ENCODE results near the gene ANXA5.
"Not testable (repeated sequence)": the region's sequence is repeated elsewhere in the genome, so short reads cannot be mapped to it uniquely, and the experiment has no call there.

ANXA5 gene

GRCh38 chr4:121676345-121677075 lies 20.3 kb downstream of the ANXA5 start:
- no peak for DNase-seq

DNA sequence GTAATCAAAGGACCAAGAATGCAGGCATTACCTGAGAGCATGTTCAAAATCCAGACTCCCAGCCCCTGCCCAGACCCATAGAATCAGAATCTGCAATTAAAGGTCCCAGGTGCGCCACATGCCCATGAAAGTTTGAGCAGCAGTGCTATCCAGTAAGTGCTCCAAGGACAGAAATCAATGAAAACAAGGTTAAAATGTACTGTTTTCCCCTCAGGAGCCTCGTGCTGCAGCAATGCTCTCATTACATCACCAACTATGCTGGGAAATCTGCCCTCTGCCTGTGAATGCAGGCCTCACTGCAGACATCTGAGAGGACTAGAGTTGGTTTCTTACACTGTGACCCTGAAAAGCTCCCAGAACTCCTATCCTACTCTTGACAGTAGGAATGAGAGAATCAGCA lies 21.1 kb downstream of the ANXA5 start:
- DNase-seq = no peak

GRCh38 chr4:121674696-121675095 lies 22.1 kb downstream of the ANXA5 start:
- DNase-seq = no peak

DNA sequence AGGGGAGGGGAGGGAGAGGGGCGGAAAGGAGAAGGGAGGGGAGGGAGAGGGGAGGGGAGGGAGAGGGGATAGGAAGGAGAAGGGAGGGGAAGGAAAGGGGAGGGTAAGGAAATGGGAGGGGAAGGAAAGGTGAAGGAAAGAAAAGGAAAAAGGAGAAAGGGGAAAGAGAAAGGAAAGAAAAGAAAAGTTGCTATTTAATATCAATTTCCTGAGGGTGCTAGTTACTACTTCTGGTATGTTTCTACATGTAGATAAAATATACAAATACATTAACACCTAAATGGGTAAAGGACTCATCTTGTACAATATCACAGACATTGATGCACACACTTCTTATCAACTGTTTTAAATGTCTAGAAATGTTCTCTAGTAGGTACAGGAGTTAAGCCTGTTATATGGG lies 22.6 kb downstream of the ANXA5 start:
- no peak for DNase-seq

GRCh38 chr4:121669163-121669550 lies 27.6 kb downstream of the ANXA5 start:
- DNase-seq = no peak

DNA sequence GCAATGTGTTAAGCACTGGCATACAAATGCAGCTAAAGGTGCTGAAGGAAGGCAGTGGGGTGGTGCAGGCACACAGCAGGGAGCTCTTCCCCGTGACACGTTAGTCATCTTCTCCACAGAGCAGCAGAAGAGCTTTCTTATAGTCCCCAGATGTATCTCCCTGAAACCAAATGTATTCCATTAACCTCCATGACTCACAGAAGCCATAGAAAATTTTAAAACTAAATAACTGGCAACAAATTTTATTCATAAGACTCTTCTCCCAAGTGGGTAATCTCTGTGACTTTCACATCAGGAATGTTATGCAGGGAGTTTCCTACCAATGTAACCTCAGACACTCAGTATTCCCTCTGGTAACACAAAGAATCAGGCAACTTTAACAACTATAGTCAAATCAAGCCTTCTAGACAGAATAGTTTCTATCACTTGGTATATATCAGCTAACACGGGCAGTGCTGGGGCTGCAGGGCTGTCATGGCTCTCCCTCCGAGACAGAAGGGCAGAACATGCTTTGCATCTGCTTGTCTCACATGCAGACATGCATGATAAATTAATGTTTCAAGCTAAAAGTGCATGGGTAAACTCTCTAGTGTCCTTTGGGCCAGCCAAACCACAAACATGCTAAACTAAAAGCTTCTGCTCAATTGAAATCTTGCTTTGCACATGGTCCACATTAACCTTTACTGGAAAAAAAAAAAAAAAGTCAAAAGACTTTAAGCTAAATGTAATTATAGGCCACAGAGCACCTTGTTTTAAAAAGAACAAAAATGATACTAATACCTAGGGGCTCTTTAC lies 28.2 kb downstream of the ANXA5 start:
- DNase-seq = no peak

DNA sequence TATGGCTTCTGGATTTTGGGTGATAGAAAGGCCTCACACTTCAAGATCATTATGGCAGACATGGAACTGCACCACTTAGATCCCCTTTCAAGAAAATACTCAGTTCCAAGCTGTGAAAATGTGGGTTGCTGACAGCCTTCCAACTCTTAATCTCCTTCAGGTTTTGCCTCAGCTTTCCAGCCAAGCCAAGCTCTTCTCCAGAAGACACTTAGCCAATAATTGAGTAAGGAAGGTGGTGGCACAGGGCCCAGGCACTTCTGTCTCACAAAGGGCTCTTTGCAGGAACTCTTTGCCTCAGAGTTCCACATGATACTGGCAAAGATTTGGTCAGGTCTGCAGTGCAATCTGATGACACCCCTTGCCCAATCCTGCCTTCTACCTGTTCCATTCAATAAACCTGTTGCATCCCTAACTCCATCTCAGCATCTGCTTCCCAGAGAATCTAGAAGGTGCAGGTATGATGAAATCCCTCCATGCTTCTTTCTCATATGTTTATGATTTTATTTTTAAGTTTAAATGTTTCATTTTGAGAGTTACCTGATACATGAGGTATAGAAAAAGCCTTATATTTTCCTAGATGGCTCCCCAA lies 30.6 kb downstream of the ANXA5 start:
- DNase-seq = no peak

GRCh38 chr4:121665371-121665770 lies 31.4 kb downstream of the ANXA5 start:
- no peak for DNase-seq

DNA sequence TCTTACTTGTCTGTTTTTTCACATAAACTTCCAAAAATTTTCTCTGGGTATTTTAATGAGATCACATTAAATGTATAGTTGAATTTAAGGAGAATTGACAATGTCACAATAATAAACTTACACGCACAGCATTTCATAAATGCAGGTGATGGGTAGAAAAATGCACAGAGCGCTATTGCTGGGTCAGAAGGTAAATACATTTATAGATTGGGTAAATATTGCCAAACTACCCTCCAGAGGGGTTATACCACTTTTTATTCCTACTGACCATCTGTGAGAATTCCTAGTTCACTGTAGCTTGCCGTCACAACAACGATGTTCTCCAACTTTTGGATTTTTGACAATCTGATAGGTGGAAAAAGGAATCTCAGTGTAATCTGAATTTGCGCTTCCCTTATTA lies 34.6 kb downstream of the ANXA5 start:
- no peak for DNase-seq

DNA sequence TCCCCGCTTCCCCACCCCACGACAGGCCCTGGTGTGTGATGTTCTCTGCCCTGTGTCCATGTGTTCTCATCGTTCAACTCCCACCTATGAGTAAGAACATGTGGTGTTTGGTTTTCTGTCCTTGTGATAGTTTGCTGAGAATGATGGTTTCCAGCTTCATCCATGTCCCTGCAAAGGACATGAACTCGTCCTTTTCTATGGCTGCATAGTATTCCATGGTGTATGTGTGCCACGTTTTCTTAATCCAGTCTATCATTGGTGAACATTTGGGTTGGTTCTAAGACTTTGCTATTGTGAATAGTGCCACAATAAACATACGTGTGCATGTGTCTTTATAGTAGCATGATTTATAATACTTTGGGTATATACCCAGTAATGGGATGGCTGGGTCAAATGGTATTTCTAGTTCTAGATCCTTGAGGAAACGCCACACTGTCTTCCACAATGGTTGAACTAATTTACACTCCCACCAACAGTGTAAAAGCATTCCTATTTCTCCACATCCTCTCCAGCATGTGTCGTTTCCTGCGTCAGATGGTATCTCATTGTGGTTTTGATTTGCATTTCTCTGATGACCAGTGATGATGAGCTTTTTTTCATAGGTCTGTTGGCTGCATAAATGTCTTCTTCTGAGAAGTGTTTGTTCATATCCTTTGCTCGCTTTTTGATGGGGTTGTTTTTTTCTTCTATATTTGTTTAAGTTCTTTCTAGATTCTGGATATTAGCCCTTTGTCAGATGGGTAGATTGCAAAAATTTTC lies 36.4 kb downstream of the ANXA5 start:
- DNase-seq = not testable (repeated sequence)

- DNase-seq = no peak
Observed at GRCh38 chr4:121658125-121658524, 38.7 kb downstream of the ANXA5 start.

DNA sequence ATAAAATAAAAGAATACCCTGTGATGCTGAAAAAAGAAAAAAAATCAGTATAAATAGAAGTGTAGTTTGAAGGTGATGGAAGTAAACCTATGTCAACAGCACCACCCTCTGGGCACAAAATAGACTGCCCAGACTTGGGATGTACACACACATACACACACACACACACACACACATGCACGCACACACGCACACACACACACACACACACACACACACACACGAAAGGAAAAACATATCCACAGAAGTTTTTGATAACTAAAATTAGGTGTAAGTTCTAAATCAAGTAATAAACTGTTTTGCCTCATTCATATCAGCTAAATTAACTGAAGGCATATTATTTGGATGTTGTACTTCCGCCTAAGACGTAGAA lies 40.5 kb downstream of the ANXA5 start:
- peak in 1 of 2 experiments; percentile 15 for DNase-seq

DNA sequence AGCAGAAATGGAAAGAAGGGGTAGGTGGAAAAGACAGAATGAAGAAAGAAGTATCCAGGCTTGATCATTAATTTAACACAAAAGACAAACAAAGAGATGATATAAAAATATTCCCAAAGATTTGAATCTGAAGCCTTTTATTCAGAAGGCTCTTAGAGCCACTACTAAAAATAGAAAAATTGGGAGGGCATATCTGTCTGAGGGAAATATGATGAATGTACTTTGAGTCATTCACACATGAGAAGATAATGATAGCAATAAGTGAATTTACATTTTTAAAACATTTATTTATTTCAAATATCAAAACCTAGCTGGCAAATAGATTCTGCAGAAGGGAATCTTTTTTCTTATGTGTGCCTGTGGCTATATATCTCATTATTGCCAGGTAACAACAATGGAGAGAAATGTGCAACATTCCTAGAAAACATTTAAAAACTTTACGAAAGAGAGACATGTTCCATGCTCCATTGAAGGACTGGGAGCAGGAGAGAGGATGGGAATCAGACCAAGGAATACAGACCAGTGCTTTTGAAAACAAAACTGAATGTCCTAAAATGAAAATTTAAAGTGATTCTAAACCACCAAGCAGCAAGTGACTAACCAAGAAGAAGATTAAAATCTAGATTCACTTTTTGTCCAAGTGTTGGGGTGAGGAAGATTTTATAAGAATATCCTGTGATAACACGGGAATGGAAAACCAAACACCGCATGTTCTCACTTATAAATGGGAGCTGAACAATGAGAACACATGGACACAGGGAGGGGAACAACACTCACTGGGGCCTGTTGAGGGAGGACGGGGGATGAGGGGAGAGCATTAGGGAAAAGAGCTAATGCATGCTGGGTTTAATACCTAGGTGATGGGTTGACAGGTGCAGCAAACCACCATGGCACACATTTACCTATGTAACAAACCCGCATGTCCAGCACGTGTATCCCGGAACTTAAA lies 41.2 kb downstream of the ANXA5 start:
- DNase-seq = no peak

GRCh38 chr4:121654738-121655137 lies 42.0 kb downstream of the ANXA5 start:
- peak; percentile 13 to 22 for DNase-seq

GRCh38 chr4:121653986-121654385 lies 42.8 kb downstream of the ANXA5 start:
- DNase-seq = no peak

DNA sequence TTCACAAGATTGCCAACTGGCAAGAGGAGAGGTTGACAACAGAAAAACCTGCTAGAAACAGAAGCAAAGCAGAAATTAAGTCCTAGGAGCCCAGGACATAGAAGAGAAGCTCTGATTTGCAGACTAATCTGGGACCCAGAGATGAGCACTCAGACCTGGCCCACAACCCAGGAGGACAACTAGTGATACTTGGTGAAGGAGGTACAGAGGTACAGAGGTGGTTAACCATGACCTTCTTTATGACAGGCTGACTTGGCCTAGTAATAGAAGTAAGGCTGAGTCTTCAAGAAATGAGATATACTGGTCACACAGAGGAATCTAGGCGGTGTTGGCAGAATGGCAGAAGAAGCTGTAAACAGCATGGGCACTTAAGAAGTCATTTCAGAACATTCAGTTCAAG lies 43.6 kb downstream of the ANXA5 start:
- DNase-seq = no peak

- no peak for DNase-seq
Observed at GRCh38 chr4:121651597-121651996, 45.2 kb downstream of the ANXA5 start.

GRCh38 chr4:121650741-121651140 lies 46.0 kb downstream of the ANXA5 start:
- DNase-seq = no peak

DNA sequence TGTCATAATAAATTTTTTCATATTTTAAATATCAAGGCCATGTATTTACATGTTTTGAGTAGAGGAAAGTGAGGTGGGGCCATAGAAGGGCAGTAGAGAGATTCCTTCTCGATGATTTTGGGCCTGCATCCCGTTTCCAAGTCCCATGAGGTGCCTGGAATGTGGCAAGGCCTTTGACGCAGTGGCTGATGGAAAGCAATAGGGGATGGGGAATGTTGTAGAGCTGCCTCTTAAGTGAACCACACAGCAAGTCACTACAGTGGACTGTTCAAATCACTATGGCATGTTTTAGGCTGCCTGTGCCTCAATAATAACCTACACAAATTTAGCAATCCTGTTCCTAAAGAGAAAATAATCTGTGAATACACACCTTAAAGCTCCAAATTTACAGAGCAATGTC lies 48.3 kb downstream of the ANXA5 start:
- no peak for DNase-seq

DNA sequence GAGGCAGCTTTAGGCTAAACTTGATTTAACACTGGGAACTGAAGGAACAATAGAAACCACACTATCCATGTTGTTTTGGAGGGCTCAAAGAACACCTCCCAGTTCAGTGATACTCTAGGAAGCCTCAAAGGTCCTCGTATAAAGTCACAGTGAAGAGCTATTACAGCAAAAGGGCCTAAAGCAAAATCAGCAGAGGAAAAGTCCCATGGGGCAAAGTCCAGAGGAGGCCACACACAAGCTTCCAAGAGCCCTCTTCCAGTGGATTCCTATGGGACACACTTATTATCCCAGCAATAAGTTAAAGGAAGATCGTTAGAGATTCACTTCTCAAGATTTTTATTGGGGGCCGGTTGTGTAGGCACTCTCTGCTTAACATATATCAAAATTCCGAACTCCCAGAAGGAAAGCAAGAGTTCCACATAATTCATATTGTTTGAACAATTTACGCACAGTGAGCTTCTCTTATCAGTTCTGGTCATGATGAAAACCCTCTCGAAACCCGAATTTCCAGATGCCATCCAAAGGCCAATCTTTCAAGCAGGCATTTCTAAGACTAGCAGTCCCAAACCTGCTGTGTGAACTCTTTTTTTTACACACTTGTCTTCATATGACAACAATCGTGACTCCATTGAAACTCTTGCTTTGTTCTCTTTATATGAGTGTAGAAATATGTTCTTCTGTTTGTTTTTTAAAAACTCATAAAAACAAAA lies 53.7 kb downstream of the ANXA5 start:
- DNase-seq = no peak

DNA sequence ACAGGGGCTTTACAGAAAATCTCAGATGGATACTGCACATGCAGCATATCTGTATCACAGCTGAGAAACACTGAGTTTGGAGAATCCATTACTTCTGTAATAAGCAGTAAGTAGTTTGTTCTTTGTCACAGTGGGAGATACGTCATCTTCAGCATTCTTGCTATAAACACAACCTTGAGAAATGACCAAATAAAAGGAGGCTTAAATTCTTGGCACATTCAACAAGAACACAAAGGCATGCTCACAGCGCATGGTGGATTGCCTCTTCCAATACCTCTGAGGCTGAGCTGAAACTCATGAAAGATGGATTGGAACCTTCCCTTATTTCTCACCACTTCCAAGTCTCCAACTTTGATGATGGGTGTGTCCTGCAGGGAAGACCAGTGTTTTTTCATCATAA lies 54.5 kb downstream of the ANXA5 start:
- no peak for DNase-seq

GRCh38 chr4:121633653-121634052 lies 63.1 kb downstream of the ANXA5 start:
- DNase-seq = no peak

Data from NCI-H1930 (cell line).